Lower lobe of right lung (tissue), 2 donors: ENCODE measurements around the gene MYO1D. TPM values are rescaled to one million over a fixed set of nuclear protein-coding genes. Genes with fewer than 3 reads are reported as not detected.

Experiments
- ATAC-seq, 2 donors: fragments of 200-7000 bp; cut with Tn5 transposase; one replicate each; pipeline ENCODE4 v1.9.1; 2020 to 2022; ENCODE audit warnings: mild to moderate bottlenecking in 2 of 2, moderate library complexity in 2 of 2
- DNase-seq: peaks from one replicate; pipeline ENCODE4 v3.0.0-alpha.2; 2020
- H3K27ac ChIP-seq: fragments of 200-600 bp; one replicate; pipeline ENCODE4 v1.8.0; 2022
- H3K27me3 ChIP-seq: fragments of 200-600 bp; one replicate; pipeline ENCODE4 v1.8.0; 2022; ENCODE audit warnings: low read depth
- H3K36me3 ChIP-seq: fragments of 200-600 bp; one replicate; pipeline ENCODE4 v1.8.0; 2022; ENCODE audit warnings: mild to moderate bottlenecking
- H3K4me1 ChIP-seq: fragments of 200-600 bp; one replicate; pipeline ENCODE4 v1.8.0; 2022
- H3K4me3 ChIP-seq: fragments of 200-600 bp; one replicate; pipeline ENCODE4 v1.8.0; 2022; ENCODE audit warnings: mild to moderate bottlenecking
- H3K9me3 ChIP-seq: fragments of 200-600 bp; one replicate; pipeline ENCODE4 v1.8.0; 2022
- CTCF ChIP-seq: fragments of 200-600 bp; IDR thresholded peaks from one replicate; pipeline ENCODE4 v1.8.0; 2022; ENCODE audit warnings: antibody characterized with exemption, mild to moderate bottlenecking
- intact Hi-C: fragments of 100-400 bp; cut with DNase I; formaldehyde crosslinking; loops from one replicate; pipeline ENCODE4 v1.11.0; 2022
- total RNA-seq: library from RNA; stranded (reverse); fragmentation: NEBNext Ultra II Directional; extraction: Animal tissue kit (Norgen Biotek cat#: 25700); gene quantifications from one replicate; pipeline ENCODE4 v1.2.1, GENCODE V29; 2021
- donor health status: DM: no; HTN: yes; CAD: no; lungs with severe emphysema.

The MYO1D gene
- total RNA-seq, 1 donor from 2014 or later: 58.0 TPM

- ATAC-seq: no peak
- Histone ChIP-seq H3K27me3 (no peaks in the 10 kb centered on the region), H3K4me3 (no peak overlapping the region), H3K36me3 (peaks cover 10% of the 10 kb centered on the region), H3K9me3 (no peaks in the 10 kb centered on the region), H3K27ac (no peak overlapping the region), H3K4me1 (no peaks in the 10 kb centered on the region)
- intact Hi-C loops: no loop called here
- no peak for TF ChIP-seq CTCF
- no peak for DNase-seq
Measured at GRCh38 chr17:32777436-32777835, 99.5 kb downstream of the MYO1D start.

GRCh38 chr17:32774695-32775084 lies 102.2 kb downstream of the MYO1D start:
- DNase-seq: no peak
- Histone ChIP-seq H3K4me3 (no peak overlapping the region), H3K27ac (no peak overlapping the region), H3K36me3 (peaks cover 7% of the 10 kb centered on the region), H3K9me3 (no peaks in the 10 kb centered on the region), H3K27me3 (no peaks in the 10 kb centered on the region), H3K4me1 (no peaks in the 10 kb centered on the region)
- no peak for ATAC-seq
- intact Hi-C loops: no loop called here
- no peak for TF ChIP-seq CTCF

- no peak for TF ChIP-seq CTCF
- no peaks in the 10 kb centered on the region for H3K4me1 ChIP-seq
- no peak overlapping the region for H3K27ac ChIP-seq
- peaks cover 7% of the 10 kb centered on the region for H3K36me3 ChIP-seq
- DNase-seq (no peak), ATAC-seq (no peak)
- H3K27me3 ChIP-seq: no peaks in the 10 kb centered on the region
- intact Hi-C loops: no loop called here
- H3K9me3 ChIP-seq: no peaks in the 10 kb centered on the region
- no peak overlapping the region for H3K4me3 ChIP-seq
Measured at GRCh38 chr17:32773856-32774694, 102.8 kb downstream of the MYO1D start.

- no peak for TF ChIP-seq CTCF
- Histone ChIP-seq H3K4me3 (no peak overlapping the region), H3K4me1 (no peaks in the 10 kb centered on the region), H3K27me3 (no peaks in the 10 kb centered on the region), H3K36me3 (peaks cover 11% of the 10 kb centered on the region), H3K27ac (no peak overlapping the region), H3K9me3 (no peaks in the 10 kb centered on the region)
- intact Hi-C loops: no loop called here
- ATAC-seq (no peak), DNase-seq (no peak)
Measured at GRCh38 chr17:32772453-32773025, 104.4 kb downstream of the MYO1D start.

- intact Hi-C loops: no loop called here
- no peak overlapping the region for H3K4me3 ChIP-seq
- ATAC-seq (no peak), DNase-seq (no peak)
- no peaks in the 10 kb centered on the region for H3K9me3 ChIP-seq
- no peaks in the 10 kb centered on the region for H3K4me1 ChIP-seq
- peaks cover 15% of the 10 kb centered on the region for H3K36me3 ChIP-seq
- TF ChIP-seq CTCF: no peak
- no peak overlapping the region for H3K27ac ChIP-seq
- H3K27me3 ChIP-seq: no peaks in the 10 kb centered on the region
Measured at GRCh38 chr17:32771396-32771795, 105.5 kb downstream of the MYO1D start.
